G401 (cell line): ENCODE measurements around the gene MICAL3. TPM values are rescaled to one million over a fixed set of nuclear protein-coding genes. Genes with fewer than 3 reads are reported as not detected.

Experiments
- DNase-seq: peaks from one replicate; pipeline ENCODE4 v3.0.0-alpha.2; 2015; ENCODE audit warnings: low spot score
- in situ Hi-C: cut with HindIII; loops from 2 replicates; pipeline ENCODE4 v1.10.0; 2016; ENCODE audit warnings: low sequenced_read_pairs, mixed read lengths
- total RNA-seq: library from RNA; depleted of rRNA; stranded (reverse); fragments of >200 nt; shearing (Covaris generic); gene quantifications from 2 replicates; pipeline ENCODE4 v1.2.3, GENCODE V29; 2014; rRNA removed

Gene MICAL3
- total RNA-seq, 1 experiment from 2014 or later: 5.3 TPM

DNA sequence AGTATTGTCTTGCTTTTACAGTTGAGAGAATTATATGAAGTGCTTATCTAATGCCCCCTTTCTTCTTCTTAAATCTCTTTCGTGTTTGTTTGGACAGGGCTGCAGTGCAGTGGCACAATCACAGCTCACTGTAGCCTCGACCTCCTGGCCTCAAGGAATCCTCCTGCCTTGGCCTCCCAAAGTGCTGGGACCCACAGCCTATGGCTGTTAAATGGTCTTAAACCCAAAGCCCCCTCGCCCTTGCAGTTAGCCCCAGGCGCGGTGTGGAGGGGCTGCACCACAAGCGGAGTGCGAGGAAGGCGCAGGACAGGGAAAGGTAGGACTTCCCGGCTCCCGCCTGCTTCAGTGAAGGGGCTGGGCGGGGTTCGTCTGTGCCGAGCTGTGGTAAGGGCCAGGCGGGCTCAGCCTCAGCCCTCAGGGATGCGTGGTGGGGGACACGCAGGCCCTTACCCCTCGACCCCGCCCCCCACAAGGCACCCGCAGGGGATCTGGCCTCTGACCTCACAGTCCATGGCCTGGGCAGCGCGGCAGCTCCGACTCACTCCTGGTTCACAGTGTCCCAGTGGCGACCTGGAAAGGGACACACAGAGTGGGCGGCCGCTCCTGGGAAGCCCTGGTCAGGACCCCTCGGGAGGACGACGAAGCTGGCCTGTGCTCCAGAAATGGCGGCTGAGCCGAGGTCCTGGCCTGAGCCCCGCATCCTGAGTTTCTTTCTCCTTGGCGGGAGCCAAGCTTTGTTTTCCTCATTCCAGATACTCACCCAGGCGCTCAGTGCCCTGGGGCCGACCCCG, 274.6 kb downstream of the MICAL3 start:
- in situ Hi-C loops: no loop called here
- DNase-seq: no peak

GRCh38 chr22:17748555-17749353, 275.6 kb downstream of the MICAL3 start:
- DNase-seq: no peak

DNA sequence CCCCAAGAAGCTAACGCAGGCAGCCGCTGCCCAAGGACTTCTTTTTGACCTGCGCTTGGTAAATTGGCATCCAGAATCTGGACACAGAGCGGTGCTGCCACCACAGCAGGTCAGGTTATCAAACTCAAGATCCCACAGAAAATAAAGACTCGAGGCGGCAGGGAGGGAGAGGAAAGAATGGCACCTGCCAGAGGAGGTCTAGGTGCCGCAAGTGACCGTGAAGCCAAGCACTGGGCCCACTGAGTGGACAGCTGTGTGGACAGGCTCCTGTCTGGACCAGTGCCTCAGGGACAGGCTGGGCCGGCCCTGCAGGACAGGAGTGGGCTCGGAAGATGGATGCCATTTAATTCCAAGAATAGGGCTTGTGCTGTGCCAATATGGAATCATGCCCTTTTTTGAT, 277.4 kb downstream of the MICAL3 start:
- in situ Hi-C loops: no loop called here

More at GRCh38 chr22:17748555-17749353, 275.6 kb downstream of the MICAL3 start:
- in situ Hi-C loops: no loop called here

GRCh38 chr22:17744430-17744829, 279.9 kb downstream of the MICAL3 start:
- DNase-seq: no peak
- in situ Hi-C loops: no loop called here

More for the DNA sequence above, 277.4 kb downstream of the MICAL3 start:
- no peak for DNase-seq

GRCh38 chr22:17743661-17744411, 280.5 kb downstream of the MICAL3 start:
- in situ Hi-C loops: no loop called here
- DNase-seq: peak; percentile 58

DNA sequence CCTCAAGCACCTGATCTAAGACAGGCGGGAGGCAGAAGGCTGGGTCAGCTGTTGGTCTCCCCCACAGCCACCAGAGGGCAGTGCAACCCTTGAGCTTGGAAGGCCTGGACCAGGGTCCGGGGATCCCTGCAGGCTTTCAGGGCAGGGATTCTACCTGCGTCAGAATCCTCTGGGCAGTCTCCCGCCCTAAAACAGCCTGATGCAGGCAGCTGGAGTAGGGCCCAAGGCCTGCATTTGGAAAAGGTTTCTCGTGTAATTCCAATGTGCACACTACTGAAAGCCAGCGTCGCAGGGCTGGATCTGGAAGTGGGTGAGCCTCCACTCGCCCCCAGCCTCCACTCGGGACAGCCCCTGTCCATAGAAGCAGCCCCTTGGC, 281.8 kb downstream of the MICAL3 start:
- in situ Hi-C loops: no loop called here
- peak; percentile 92 for DNase-seq

- DNase-seq: peak; percentile 71
- in situ Hi-C loops: no loop called here
These were observed 282.4 kb downstream of the MICAL3 start for GRCh38 chr22:17741866-17742526.

GRCh38 chr22:17739196-17739975, 285.0 kb downstream of the MICAL3 start:
- no peak for DNase-seq
- in situ Hi-C loops: no loop called here

DNA sequence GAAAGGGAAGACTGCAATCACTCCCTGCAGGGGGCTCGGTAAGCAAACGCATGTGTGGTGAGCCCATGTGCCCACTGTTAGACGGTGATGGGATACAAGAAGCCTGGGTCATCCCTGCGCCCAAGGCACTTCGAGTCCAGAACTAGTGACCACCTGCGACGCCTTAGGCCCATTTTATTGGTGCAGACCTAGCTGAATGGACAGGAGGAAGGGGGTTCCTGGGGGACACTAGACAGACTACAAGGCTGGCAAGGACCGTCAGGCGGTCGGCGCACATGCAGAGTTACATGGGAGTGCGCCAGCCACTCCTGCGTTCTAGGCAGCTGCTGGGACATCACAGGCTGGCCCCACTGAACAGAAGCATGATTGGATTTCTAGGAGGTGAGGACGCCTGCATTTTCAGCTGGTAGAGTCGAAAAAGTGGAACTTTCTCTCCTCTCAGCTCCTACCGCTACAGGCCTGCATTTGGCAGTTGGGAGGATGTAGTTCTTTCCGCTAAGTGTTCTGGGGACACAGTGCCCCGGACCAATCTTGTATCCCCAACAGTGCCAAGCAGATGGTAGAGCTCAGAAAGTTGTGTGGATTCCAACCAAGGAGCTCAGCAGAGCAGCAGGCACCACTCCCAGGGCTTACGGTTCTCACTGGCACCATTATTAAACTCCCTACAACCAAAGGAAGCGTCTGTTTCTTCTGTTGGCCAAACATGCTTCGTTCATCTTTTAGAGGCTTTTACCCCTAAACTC, 285.8 kb downstream of the MICAL3 start:
- peak; percentile 92 for DNase-seq
- in situ Hi-C loops: no loop called here

Other genes with a start within 250 kb of the MICAL3 start
- gene PEX26, start 53.4 kb upstream of the MICAL3 start, total RNA-seq: 13.7 and 20.7 TPM in 2 replicates
- gene TUBA8, start 86.2 kb upstream of the MICAL3 start, total RNA-seq: 0.49 TPM in 1 of 2 replicates, not detected in the other
- 2.0 and 2.1 TPM in 2 replicates for gene USP18, start 125.6 kb upstream of the MICAL3 start, total RNA-seq